Suprapubic skin (tissue), 4 donors: ENCODE data around the gene WDR4.

Experiments used
- EP300 ChIP-seq: sonication (generic); formaldehyde crosslinking; IDR thresholded peaks from one replicate; pipeline ENCODE4 v1.6.1; 2017; ENCODE audit warnings: antibody characterized with exemption
- POLR2A ChIP-seq, 2 donors: fragments of 450-650 bp; IDR thresholded peaks; one replicate each; pipeline ENCODE4 v1.6.1; 2017; ENCODE audit warnings: antibody characterized with exemption in 2 of 2, mild to moderate bottlenecking in 2 of 2, moderate library complexity in 2 of 2
- POLR2AphosphoS5 ChIP-seq, 3 donors: sonication (generic); formaldehyde crosslinking; IDR thresholded peaks; one replicate each; pipeline ENCODE4 v1.6.1; 2017; ENCODE audit warnings: antibody characterized with exemption in 3 of 3
- TF ChIP-seq, protein P1 (sequence below), 2 donors: fragments of 200-600 bp in 1 of 2; fragments of 450-650 bp in 1 of 2; sonication (generic) in 1 of 2; IDR thresholded peaks; one replicate each; pipeline ENCODE4 v1.5.1; 2016 to 2019; ENCODE audit warnings: antibody characterized with exemption in 2 of 2, mild to moderate bottlenecking in 1 of 2, moderate library complexity in 1 of 2

DNA sequence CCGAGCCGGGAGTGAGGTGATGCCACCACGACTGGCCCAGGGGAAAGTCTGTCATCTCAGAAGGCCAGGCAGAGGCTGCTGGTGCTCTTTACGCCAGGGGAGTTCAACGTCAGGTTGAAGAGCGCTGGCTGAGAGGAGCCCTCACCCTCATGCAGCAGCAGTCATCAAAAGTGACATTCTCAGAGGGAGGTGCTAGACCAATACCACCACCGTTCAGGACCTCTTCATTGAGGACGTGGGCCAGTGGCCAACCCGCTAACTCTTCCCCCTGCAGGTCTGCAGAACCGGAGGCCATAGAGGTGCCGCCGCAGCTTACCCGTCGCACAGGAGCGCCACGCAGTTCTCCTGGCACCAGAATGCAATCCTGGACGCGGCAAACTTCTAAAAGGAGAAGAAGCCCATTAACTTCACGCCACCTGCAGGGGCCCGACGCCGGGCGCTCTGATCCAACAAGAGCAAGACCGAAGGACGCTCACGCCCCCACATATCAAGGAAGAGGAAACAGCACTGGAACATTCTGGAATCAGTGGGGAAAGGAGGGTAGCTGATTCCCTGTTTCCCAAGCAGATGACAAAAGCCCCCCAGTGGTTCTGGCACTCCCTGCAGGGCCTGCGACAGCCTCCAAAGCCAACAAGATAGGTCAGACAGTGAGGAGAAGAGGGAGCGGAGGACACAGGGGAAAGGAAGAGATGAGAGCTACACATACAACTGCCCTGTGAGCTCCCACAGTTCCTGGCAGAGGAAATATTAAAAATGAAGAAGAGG is 24.9 kb downstream of the WDR4 start:
- TF ChIP-seq, protein P1, sequence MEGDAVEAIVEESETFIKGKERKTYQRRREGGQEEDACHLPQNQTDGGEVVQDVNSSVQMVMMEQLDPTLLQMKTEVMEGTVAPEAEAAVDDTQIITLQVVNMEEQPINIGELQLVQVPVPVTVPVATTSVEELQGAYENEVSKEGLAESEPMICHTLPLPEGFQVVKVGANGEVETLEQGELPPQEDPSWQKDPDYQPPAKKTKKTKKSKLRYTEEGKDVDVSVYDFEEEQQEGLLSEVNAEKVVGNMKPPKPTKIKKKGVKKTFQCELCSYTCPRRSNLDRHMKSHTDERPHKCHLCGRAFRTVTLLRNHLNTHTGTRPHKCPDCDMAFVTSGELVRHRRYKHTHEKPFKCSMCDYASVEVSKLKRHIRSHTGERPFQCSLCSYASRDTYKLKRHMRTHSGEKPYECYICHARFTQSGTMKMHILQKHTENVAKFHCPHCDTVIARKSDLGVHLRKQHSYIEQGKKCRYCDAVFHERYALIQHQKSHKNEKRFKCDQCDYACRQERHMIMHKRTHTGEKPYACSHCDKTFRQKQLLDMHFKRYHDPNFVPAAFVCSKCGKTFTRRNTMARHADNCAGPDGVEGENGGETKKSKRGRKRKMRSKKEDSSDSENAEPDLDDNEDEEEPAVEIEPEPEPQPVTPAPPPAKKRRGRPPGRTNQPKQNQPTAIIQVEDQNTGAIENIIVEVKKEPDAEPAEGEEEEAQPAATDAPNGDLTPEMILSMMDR (IDR thresholded peaks at IDR 0.05): no peak
- TF ChIP-seq POLR2A (IDR thresholded peaks at IDR 0.05) (no peak), POLR2AphosphoS5 (IDR thresholded peaks at IDR 0.05) (no peak), EP300 (no peak)
